OCI-M1 (cell line): ENCODE measurements around the gene INPP4B.

ENCODE experiments used
- DNase-seq: peaks from one replicate; lab custom pipeline; 2025; lab: John Stamatoyannopoulos, UW

INPP4B gene

DNA sequence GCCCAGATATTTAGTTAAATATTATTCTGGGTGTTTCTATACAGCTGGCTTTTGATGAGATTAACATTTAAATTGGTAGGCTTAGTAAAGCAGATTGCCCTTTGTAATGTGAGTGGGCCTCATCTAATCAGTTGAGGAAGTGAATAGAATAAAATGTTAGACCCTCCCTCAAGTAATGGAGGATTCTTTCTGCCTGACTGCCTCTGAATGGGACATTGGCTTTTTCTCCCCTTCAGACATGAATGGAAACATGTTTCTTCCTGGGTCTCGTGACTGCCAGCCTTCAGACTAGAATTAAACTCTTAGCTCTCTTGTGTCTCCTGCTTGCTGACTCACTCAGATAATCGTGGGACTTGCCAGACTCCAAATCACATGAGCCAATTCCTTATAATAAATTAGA is 266.7 kb downstream of the INPP4B start:
- no peak for DNase-seq

DNA sequence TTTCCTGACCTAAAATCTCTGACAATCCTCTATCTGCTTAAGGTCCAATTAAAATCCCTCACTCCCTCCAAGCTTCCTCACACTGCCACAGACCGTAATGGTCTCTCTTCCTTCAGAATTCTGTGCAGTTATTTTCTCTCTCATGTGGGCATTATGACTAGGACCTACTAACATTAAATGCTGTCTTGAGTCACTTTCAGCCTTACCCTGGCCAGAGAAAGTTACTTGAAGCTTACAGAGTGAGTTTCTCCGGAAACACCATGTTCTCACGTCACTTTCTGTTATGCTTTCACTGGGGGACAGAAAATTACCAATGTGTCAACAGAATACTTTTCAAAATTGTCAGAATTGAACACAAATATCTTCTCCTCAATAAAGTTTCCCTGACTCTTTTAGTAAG is 271.8 kb downstream of the INPP4B start:
- no peak for DNase-seq

DNA sequence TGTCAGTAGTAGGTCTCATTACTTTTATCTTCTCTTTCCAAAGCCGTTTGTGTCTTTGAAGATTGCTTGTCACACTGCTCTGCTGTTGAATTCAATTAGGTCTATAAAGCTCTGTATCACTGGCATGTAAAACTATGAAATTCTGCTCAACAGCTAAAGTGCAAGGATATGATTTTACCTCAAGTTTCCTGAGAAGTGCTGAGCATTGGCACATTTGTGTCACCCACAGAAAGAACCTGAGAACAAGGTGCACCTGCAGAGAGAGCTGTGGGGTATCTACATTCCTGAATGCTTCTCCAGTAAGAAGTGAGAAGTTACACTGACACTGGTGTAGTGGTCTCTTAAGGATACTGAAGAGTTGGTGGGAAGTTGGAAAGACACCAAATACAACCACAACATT is 274.0 kb downstream of the INPP4B start:
- no peak for DNase-seq

DNA sequence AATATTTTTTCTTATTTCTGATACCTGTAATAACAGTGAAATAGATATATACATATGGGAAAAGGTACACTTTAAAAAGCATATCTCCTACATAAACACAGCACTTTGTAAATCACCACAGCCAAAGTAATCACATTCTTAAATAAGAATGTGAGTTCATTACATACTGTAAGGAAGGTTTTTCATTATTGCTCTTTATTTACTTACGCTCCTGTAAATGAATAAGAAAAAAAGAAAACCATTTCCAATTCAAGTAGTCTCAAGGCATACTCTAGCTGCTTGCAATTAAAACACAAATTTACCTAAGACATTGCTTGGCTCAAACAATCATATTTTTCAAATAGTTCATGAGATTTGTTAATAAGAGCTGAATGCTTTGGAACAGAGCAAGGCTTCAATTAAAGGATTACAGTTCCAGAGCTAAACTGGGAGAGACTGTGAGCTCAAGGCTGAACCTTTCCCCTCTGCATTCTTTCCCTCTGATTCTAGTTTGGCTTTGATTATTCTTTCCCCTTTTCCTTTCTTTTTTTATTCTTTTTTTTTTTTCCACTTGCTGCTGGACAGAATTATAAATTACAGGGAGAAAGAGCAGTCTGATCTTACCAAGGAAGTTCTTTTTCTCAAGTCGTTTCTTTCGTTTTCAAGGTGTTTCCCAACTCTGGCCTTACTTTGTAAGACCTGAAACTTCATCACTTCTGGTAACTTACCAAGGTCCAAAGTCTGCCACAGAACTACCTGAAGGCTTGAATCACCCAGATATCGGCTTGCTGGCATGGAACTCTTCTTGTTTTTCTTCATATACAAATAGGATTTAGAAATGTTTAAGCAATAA is 278.3 kb downstream of the INPP4B start:
- DNase-seq: peak; percentile 35

DNA sequence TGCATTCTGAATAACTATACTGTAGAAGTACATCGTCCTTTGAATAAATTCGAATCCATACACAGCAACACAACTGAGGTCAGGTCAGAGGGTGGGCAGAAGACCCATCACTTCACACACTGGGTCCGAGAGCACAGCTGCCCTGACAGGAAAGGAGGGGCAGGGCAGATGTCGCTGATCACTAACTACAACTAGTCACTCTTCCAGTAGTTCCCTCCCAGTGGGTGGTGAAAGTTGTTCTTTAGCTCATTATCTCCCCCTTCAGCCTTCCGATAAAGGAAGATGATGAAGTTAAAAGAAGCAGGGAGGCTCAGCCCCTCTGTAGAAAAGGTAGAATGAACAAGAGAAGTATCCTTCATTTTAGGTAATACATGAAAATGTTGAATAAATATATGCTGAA is 278.9 kb downstream of the INPP4B start:
- peak; percentile 80 for DNase-seq

DNA sequence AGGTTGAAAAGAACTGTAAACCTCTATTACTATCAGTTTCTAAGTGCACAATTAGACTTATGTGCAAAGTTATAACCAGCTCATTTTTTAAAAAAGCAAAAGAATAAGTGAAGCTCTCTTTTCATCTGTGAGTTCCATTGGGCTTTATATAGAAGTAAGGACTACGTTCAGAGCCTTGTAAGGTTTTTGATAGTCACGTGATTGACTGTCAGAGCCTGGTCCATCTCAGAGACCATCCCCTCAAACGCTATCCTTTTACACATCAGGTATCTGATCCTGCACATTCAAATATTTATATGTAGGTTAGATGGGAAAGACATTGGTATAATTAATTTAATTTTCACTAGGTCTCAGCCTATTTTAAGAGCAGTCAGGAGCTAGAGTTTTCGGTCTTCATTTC is 279.3 kb downstream of the INPP4B start:
- DNase-seq: no peak

DNA sequence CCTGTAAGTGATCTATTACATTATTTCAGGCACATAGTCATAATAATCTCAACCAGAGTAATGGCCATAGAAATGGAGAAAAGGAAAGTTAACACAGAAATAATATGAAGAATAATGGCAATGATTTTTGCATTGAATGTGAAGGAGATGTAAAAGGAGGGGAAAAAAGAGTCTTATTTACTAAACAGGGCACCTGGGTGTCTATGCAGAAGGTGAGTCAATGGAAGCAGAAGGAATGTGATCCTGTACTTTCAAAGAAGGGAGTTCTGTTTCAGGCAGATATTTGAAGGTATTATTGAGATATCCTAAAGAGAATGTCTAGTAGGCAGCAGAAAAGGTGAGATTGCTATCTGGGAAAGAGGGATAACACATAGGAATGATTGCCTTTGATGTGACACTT is 279.9 kb downstream of the INPP4B start:
- no peak for DNase-seq

DNA sequence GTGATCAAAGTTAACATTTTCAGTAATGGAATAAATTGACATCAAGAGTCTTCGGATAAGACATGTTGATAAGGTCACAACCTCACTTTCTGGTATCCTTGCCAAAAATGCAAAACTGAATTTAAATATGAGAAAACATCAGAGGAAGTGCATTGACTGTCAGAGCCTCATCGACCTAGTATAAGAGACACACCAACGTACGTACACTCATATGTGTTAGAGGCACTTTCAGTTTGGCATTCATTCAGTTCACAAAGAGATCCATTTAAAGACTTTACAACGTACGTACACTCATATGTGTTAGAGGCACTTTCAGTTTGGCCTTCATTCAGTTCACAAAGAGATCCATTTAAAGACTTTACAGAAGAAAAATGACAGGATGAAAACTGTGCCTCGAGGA is 280.3 kb downstream of the INPP4B start:
- DNase-seq: peak; percentile 45

DNA sequence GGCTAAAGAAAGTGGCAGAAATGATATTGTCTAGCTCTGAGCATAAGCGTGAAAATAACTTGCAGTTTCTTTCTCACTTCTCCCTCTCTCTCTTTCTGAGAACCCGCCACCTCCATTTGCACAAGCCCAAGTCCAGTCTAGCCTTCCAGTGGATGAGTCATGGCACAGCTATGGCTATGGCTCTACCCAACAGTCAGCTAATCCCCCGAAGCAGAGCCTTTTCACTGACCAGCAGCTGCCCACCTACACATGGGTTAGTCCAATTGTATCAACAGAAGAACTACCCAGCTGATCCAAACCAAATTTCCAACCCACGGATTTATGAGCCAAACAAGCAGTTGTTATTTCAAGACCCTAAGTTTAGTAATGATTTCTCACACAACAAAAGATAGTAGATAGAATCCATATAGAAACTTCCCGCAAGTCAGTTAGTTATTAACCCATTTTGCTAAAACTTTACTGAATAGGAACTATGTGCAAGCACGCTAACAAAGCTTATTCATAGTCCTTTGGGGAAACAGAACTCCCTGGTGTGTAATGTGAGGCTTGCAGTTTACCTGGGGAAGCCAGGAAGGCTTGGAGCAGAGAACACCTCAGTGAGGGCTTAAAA is 282.3 kb downstream of the INPP4B start:
- DNase-seq: no peak

DNA sequence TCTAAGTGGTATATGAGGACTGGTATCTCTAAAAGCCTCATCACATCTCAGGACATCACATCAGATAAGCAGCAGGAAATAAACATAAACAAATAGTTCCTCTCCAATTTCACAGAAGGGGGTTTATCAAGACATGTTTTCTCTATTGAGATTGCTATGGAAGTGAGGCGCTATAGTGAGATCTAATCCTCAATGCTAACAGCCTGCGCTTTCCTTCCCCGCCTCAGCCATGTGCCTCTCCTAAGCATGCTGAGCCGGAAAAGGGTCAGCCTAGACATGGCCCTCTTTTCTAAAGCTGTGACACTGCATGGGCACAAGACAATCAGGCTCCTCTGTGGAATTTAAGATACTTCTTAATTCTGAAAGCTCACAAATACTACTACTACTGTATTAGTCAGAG is 286.1 kb downstream of the INPP4B start:
- DNase-seq: no peak

DNA sequence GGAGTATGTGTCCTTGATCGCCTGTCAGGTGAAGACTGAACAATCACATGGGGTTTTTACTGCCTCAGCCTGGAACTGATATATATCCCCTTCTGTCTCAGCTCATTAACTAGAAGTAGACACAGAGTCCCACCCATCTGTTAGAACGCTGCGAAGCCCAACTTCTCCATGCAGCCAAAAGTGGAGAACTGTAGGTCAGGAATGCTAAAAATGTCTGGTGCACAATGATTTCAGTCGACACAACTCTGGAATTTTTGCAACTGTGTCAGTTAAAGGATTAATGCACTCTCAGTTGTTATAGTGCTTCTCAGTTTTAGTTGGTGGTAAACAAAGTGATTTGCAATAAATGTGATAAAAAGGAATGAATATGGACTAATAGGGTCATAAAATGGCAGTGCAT is 287.2 kb downstream of the INPP4B start:
- no peak for DNase-seq

DNA sequence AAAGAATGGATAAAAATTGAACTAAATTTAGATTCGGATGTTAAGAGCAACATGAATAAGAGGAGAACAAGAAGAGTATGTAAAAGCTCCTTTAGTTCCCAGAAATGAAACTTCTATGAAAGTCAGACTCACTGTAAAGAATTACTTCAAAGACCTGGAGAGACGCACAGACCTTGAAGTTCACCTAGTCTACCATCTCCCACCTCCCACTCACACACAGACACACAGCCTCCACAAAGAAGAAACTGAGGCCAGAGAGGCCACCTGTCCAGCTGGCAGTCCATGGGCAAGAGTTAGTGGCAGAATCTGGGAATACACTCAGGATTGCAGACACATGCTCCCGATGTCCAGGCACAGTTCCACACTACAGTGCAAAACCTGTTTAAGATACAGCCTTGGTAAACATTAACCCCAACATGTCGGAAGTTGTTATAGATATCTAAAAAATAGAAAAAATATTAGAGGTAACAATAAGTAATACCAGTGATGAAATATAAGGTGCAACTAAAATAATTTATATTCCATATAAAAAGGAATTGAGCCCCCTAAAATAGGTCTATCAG is 288.8 kb downstream of the INPP4B start:
- no peak for DNase-seq

DNA sequence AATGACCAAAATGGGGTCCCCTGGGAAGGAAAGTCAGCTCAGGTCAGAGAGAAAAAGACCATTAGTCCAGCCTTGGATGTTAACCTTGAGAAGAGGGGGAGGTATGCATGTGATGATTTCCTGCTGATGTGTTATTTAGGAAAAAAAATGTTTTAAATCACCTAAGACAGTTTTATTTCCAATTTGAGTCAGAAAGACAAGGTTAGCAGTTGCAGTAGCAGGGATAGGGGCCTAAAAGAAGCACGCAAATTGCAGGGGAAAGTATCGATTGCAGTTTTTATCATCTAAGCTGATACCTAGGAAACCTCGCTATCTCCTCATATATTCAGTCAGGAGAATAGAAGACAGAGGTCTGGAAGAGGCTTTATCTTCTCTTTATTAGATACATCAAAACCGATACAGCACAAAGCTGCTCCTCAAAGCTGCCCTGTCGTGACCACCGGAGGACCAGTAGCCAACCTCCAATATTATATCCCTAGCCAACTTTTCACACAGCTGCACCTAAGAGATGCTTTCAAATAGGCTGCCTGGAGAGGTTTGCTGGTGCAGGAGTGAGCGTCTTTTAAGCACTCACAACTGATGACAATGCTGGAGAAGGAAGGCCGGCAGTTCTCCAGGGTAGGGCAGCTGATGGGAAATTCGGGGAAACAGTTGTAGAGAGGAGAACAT is 289.4 kb downstream of the INPP4B start:
- no peak for DNase-seq

DNA sequence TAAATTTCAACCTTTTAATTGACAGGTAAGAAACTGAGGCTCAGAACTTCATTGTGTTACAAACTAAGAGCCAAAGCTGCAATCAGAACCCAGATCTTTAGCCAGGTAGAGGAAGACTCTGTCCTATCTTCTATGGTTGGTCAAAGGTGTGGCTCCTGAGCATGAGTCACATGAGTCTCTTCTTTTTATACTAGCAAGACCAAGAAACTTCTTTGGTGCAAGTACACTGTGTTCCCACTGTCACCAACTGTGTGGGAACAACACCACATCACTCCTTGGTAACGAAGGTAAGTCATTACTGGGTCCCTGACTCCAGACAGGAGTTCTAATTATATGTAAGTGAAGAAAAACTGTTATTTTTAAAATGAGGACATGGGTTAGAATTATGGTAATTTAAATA is 290.1 kb downstream of the INPP4B start:
- DNase-seq: no peak

DNA sequence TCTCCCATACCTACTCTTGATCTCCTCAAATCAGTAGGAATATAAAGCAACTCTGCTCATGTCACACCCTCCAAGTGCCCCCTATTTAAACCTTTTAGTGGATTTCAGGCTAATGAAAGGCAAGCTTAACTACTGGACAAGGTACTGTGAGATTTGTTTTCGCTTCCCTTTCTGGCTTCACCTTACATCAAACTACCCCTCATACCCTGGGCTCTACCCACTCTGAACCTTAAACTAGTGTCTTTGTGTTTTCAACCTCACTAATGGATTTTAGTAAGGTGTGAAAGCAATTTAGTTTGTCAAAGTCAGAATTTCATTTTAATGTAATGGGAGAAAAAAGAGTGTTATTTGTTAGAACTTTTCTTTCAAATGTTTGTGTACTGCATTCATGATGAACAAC is 291.7 kb downstream of the INPP4B start:
- no peak for DNase-seq

DNA sequence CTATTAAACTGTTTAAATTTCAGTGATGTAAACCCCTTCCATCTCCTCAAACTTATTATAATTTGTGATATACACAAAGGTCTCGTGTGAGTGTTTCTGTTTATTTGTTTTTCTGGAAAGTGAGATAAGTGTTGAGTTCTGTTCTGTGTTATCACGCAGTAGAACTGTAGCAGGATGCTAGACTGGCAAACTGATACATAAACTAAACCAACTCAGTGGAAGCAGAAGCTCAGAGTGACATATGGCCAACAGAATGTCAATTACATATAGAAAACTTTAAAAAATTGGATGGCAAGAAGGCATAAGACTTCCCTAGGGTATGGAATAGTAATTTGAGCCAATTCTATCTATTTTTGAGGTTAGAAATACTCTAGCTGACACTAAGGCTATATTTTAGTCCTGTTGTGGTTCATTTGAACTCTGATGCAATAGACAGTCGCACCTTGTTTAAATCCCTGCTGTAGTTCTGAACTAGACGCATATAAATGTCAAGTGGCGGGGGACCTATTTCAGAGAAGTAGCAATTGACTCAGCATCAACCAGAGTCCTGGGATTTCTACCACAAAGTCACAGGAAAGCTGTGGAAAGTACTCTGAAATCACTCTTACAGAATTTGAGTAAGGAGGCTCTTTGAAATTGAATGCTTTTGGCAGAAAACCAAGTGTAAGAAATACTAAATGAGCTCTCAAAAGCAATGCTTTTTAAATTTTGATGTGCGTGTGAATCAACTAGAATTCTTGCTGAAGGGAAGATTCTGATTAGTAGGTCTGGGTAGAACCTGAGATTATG is 294.4 kb downstream of the INPP4B start:
- DNase-seq: no peak

DNA sequence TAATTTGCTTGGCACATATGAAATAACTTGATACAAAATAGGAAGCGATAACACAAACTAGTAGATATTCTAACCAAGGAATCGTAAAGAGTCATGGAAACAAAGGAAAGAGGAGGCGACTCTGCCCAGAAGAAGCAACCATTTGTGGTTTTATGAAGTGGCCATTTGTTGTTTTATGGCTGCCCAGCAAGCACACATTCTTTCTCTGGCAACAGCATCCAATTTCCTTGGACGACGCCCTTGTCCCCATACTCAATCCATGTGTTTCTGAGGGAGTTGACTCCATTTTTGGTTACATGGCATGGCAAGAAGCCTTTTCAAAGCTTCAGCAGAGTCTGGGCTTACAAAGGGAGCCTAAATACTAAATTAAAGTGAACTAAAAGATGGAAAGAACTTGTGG is 295.1 kb downstream of the INPP4B start:
- no peak for DNase-seq

DNA sequence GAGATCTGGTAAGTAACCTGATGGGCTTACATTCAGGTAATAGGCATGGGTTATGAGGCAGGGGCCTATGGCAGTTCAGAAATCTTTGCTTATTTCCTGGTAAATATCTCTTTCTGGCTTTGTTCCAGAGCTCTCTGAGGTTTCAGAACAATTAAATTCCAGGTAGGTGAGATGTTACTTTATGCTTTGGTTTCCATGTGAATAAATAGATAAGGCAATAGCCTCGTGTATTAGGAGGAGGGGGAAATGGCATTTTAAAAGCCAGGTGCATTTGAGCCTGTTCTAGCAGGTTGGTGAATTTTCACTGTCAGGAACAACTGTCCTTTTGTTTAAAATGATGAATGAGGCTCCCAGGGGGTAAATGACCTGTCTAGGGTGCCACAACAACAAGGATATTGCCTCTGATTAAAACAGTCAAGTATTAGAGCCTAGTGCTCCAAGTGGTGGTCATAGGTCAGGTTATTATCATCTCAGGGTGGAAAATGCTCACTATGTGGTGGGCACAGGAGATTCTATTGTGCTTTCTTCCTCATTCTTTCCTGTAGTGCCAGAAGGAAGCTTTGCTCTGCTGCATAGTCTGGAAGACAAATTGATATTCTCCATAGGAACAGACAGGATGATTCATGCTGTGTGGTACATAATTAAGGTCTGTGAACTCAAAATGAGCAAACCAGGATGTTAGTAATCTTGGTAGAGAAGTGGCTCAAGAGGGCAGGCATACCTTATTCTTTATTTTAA is 296.2 kb downstream of the INPP4B start:
- DNase-seq: peak; percentile 60

DNA sequence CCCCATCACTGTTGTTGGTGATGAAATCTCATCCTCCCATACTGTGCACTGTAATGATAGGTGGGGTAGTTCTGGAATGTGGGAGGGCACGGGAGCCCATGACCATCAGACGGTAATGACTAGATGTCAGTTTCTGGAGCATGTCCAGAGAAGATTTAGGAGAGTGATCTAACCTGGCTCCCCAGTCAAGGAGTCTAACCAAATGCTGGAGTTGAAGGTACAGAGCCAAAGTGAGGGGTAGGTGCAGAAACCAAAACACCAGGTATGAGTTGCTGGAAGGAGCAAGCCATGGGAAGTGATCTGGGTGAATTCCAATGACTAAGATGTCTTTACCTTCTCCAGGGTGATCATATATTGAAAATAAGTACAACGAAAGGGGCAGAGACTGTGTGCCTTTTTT is 296.9 kb downstream of the INPP4B start:
- no peak for DNase-seq

DNA sequence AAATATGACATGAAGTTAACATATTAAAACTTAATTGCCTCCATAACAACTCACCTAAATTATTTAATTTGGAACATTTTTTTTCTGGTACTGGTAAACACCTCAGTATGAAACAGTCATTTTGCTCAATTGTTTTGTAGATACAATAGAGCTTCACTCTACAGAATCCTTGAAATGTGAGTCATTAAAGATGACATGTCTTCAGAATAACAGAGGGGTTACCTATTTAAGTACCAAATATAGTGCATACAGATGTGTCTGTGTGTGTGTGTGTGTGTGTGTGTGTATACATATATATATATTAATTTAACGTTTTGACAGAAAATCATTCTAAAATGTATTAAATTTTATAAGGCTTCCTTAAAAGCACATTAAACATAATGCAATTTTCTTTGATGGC is 297.6 kb downstream of the INPP4B start:
- DNase-seq: no peak

DNA sequence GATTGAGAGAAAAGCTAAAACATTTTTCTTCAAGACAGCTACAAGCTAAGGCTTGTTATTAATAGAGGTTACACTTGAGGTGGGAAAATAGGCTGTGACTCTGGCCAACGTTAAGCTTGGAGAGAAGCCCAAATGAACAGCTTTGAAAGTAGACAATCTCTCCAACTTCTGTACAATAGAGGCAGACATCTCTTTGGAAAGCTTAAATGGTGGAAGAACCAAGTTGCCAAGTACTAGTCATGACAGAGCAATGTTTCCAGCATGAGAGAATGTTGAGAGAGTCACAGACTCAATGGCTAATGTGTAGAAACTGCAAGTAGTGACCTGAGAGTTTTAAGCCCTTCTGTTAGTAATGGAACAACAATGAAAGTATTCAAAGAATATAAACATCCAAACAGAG is 298.1 kb downstream of the INPP4B start:
- no peak for DNase-seq

DNA sequence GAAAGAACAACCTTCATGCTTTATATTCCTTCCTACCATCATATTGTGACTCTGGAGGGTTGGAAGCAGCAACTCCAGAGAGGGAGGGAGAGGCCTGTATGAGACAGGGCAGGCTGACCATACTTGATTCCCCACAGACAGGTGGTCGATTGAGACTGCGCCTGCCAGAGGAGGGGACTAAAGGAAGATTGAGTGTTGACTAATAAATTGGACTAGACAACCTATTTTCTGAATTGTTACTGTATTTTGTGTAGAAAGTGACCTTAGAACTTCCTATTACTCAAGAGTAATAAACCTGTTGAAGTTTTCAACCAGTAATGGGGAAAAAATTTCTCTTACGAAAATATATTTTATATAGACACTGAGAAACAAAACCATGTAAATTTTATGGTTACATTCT is 301.5 kb downstream of the INPP4B start:
- no peak for DNase-seq
